K562 (cell line): ENCODE measurements around the gene UQCC5.

Source experiments
- CBX3 ChIP-seq, 2 experiments: IDR thresholded peaks; 1 replicate in 1 of 2; 2 replicates in 1 of 2; pipeline ENCODE4 v1.6.1; 2012; ENCODE audit warnings: inconsistent platforms in 2 of 2, low read length in 2 of 2, borderline replicate concordance in 1 of 2, control low read depth in 1 of 2
- DDX20 ChIP-seq: fragments of 450-650 bp; IDR thresholded peaks from 2 replicates; pipeline ENCODE4 v1.6.1; 2016; ENCODE audit warnings: missing genetic modification characterization, low read depth, mild to moderate bottlenecking, missing compliant biosample characterization, moderate library complexity
- EZH2 ChIP-seq: IDR thresholded peaks from 2 replicates; pipeline ENCODE4 v1.6.1; 2012; ENCODE audit warnings: low read depth, mild to moderate bottlenecking, inconsistent platforms, low read length, borderline replicate concordance
- POLR2AphosphoS5 ChIP-seq: IDR thresholded peaks from 2 replicates; pipeline ENCODE4 v1.6.1; 2011; ENCODE audit warnings: mild to moderate bottlenecking, low read depth, low read length, moderate library complexity; ENCODE audit not compliant: control insufficient read depth, insufficient read depth
- SMC3 ChIP-seq: conservative IDR thresholded peaks from 2 replicates; pipeline ENCODE4 v1.6.1; 2011; ENCODE audit warnings: low read depth, low read length, improper control_type of control experiment; ENCODE audit not compliant: insufficient read depth
- ZNF282 ChIP-seq: sonication (generic); formaldehyde crosslinking; IDR thresholded peaks from 2 replicates; pipeline ENCODE4 v1.8.1; 2023; ENCODE audit warnings: missing genetic modification reagents

DNA sequence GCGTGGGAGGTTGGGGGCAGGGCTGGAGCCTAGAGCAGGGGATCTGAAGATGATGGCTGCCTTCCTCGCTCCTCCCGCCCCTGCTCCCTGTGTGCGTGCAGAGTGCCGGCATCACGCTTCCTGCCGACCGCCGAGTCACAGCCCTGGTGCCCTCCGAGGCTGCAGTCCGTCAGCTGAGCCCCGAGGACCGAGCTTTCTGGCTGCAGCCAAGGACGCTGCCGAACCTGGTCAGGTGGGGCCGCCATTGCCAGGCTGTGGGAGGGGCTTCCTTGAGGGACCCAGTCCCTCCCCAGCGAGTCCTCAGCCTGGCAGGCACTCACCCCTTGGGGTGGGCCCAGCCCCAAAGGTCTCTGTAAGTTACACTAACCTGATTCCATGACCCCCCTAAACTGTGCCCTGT is 23.7 kb upstream of the UQCC5 start:
- TF ChIP-seq SMC3 (no peak), EZH2 (no peak), DDX20 (tag) (no peak), ZNF282 (no peak), POLR2AphosphoS5 (no peak), CBX3 (IDR thresholded peaks at IDR 0.05; ENCODE audit: borderline replicate concordance in 1 of 2, low read length in 2 of 2) (no peak)
